ENCODE data around the gene FBXO4. TPM values are rescaled to one million over a fixed set of nuclear protein-coding genes. Genes with fewer than 3 reads are reported as not detected.

The FBXO4 gene
- total RNA-seq, 4 donors from 2014 or later = 23.8 to 33.9 (median 30.4) TPM

DNA sequence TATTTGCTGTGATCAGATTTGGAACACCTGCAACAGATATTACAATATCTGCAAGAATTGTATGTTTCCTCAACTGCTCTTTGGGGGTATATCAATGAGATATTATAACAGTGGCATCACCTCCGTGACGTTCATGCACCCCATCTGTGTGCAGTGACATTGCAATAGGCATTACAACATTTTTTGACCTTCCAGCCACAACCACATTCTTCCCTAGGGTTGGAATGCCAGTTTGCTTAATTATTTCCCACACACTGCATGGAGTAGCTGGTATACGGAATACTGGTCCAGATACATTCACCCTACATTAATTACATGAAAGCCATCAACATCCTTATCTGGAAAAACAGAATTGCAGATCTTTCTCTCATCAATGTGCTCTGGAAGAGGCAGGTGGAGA, 42.3 kb downstream of the FBXO4 start:
- TF ChIP-seq, protein P1, sequence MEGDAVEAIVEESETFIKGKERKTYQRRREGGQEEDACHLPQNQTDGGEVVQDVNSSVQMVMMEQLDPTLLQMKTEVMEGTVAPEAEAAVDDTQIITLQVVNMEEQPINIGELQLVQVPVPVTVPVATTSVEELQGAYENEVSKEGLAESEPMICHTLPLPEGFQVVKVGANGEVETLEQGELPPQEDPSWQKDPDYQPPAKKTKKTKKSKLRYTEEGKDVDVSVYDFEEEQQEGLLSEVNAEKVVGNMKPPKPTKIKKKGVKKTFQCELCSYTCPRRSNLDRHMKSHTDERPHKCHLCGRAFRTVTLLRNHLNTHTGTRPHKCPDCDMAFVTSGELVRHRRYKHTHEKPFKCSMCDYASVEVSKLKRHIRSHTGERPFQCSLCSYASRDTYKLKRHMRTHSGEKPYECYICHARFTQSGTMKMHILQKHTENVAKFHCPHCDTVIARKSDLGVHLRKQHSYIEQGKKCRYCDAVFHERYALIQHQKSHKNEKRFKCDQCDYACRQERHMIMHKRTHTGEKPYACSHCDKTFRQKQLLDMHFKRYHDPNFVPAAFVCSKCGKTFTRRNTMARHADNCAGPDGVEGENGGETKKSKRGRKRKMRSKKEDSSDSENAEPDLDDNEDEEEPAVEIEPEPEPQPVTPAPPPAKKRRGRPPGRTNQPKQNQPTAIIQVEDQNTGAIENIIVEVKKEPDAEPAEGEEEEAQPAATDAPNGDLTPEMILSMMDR (IDR thresholded peaks at IDR 0.05; ENCODE audit: low read depth) = no peak

DNA sequence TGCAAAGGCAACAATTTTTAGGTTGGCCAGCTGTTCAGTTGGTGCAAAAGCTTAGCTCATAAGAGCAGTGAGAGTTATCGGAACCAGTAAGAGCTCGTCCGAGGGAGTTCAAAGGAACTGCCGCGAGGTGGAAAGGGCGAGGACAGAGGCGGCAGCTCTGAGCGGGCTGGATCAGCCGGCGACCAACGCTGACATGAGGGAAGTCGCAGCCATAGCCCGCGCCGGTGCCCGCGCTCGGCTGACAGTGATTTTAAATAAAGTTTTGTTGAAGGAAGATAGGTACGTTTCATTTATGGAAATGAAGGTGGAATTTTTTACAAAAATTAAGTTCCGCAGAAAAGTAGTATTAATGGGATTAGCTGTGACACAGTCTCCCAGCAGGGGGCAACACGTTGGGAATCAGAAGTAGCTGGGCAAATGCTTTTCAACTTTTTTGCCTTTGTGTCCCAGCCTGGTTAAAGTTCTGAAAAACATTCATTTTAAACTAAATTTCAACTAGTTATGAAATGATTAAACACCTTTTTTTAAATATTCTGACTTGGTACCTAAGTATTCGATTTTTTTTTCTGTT, 43.2 kb downstream of the FBXO4 start:
- TF ChIP-seq, protein P1 (IDR thresholded peaks at IDR 0.05; ENCODE audit: low read depth) = no peak

DNA sequence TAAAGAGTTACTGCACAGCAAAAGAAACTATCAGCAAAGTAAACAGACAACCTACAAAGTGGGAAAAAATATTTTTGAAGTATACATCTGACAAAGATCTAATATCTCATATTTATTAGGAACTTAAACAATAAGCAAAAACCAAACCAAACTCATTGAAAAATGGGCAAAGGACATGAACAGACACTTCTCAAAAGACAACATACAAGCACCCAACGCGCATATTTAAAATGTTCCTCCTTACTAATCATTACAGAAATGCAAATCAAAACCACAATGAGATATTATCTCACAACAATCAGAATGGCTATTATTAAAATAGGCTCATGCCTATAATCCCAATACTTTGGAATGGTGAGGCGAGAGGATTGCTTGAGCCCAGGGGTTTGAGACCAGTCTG, 48.0 kb downstream of the FBXO4 start:
- TF ChIP-seq, protein P1 (IDR thresholded peaks at IDR 0.05; ENCODE audit: low read depth) = no peak

DNA sequence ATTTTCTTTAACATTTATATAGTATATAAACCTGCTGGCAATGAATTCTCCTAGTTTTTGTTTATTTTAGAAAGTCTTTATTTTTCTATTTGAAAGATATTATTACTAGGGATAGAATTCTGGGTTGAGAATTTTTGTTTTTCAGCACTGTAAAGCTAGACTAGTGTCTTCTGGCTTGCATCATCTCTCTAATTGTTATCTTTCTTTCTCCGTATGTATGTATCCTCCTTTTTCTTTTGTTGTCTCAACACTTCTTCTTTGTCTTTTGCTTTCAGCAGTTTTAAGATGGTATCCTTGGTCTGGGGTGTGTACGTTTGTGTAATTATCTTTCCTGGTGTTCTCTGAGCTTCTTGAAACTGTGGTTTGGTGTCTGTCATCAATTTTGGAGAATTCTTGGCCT, 48.8 kb downstream of the FBXO4 start:
- TF ChIP-seq, protein P1 (IDR thresholded peaks at IDR 0.05; ENCODE audit: low read depth) = no peak

DNA sequence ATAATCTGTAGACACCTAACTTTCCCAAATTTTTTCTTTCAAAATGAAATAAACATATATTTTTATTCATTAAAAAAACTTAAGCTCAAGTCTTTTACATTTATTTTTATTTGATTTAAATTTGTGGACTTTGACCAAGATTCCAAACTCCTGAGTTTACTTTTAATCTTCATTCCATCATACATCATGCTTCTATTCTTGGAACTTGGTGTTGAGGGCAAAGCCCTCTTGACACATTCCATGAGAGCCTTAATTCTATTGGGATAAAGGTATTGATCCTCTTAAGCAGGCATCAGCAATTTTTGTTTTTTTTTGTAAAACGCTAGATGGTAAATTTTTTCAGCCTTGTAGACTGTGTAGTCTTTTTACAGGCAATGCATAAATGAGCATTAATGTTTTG, 53.6 kb downstream of the FBXO4 start:
- TF ChIP-seq, protein P1 (IDR thresholded peaks at IDR 0.05; ENCODE audit: low read depth) = no peak

DNA sequence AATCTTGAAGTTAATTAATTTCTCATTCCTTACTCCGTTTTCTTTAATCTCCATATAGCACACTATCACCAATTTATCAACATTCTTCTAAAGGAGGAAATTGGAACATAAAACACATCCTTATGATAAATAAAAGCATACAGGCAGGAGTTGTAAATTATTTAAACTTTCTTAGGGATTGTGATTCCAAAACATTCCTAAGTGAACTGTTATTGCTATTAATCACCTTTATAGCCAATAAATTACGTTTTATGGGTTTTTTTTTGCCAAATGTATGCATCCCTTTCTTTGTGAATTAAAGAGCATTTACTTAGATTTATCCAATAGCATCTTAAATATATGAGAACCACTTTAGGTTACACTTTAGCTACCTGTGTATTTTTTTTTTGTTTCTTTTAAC, 55.3 kb downstream of the FBXO4 start:
- TF ChIP-seq, protein P1 (IDR thresholded peaks at IDR 0.05; ENCODE audit: low read depth) = no peak

DNA sequence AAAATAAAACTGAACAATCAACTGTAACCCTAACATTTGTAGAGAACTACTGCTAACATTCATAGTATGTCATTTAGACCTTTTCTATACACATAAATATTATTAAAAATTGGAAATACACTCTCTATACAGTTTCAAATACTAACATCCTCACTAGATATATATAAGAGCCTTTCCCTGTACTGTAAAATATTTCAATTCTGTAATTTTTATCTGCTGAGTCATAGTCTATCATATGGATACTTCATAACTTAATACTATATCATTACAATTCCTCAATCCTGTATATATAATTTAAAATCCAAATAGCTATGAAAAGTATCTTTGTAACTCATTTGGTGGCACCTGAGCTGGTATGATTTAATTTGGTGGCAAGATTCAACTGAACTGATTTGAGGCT, 55.8 kb downstream of the FBXO4 start:
- TF ChIP-seq, protein P1 (IDR thresholded peaks at IDR 0.05; ENCODE audit: low read depth) = no peak
